Measurements from ENCODE around the gene BHMT2.

The BHMT2 gene

GRCh38 chr5:79069488-79070349, at the start of gene BHMT2, which contains the start of gene DMGDH:
Gene BHMT2, plus strand, starts transcription at chr5:79069767. Its CDS starts 16 bp downstream, at chr5:79069783.
Gene DMGDH, minus strand, starts transcription at chr5:79069674. Its CDS starts 54 bp downstream, at chr5:79069620.
- DNase-seq (ENCODE audit: low read depth) = peak; percentile 55
- H3K4me3 ChIP-seq (ENCODE audit: low read length) = peak within 1 kb of the TSS; percentile 84
- H3K9me3 ChIP-seq (ENCODE audit: control insufficient read depth, low read length) = peaks cover 14% of the 10 kb centered on the region

GRCh38 chr5:79020861-79021561, 48.6 kb upstream of the BHMT2 start:
- peak overlapping the region; percentile 61 for H3K4me3 ChIP-seq (ENCODE audit: low read length)
- H3K36me3 ChIP-seq (ENCODE audit: control insufficient read depth, insufficient read depth, low read length, severe bottlenecking) = no peaks in the 10 kb centered on the region

More at GRCh38 chr5:79069488-79070349, at the start of gene BHMT2, which contains the start of gene DMGDH:
- no peaks in the 10 kb centered on the region for H3K36me3 ChIP-seq (ENCODE audit: control insufficient read depth, insufficient read depth, low read length, severe bottlenecking)
- no peaks in the 10 kb centered on the region for H3K27me3 ChIP-seq (replicated peaks; ENCODE audit: control insufficient read depth, insufficient read depth, low read length)
- peaks cover 11% of the 10 kb centered on the region for H3K4me1 ChIP-seq (ENCODE audit: control insufficient read depth, insufficient read depth, low read length)
- H3K9ac ChIP-seq (ENCODE audit: low read length) = peak within 1 kb of the TSS; percentile 84

GRCh38 chr5:79021753-79022152, 47.8 kb upstream of the BHMT2 start:
- no peak overlapping the region for H3K4me3 ChIP-seq (ENCODE audit: low read length)
- no peaks in the 10 kb centered on the region for H3K27me3 ChIP-seq (replicated peaks; ENCODE audit: control insufficient read depth, insufficient read depth, low read length)
- peak overlapping the region; percentile 50 for H3K9ac ChIP-seq (ENCODE audit: low read length)
- no peaks in the 10 kb centered on the region for H3K36me3 ChIP-seq (ENCODE audit: control insufficient read depth, insufficient read depth, low read length, severe bottlenecking)
- H3K9me3 ChIP-seq (ENCODE audit: control insufficient read depth, low read length) = no peaks in the 10 kb centered on the region
- H3K4me1 ChIP-seq (ENCODE audit: control insufficient read depth, insufficient read depth, low read length) = peaks cover 24% of the 10 kb centered on the region
- no peak for DNase-seq (ENCODE audit: low read depth)

More at GRCh38 chr5:79020861-79021561, 48.6 kb upstream of the BHMT2 start:
- H3K27me3 ChIP-seq (replicated peaks; ENCODE audit: control insufficient read depth, insufficient read depth, low read length) = no peaks in the 10 kb centered on the region
- peaks cover 24% of the 10 kb centered on the region for H3K4me1 ChIP-seq (ENCODE audit: control insufficient read depth, insufficient read depth, low read length)
- H3K9ac ChIP-seq (ENCODE audit: low read length) = peak overlapping the region; percentile 50
- no peaks in the 10 kb centered on the region for H3K9me3 ChIP-seq (ENCODE audit: control insufficient read depth, low read length)
- peak; percentile 83 for DNase-seq (ENCODE audit: low read depth)

GRCh38 chr5:79022771-79023170, 46.8 kb upstream of the BHMT2 start:
- no peak overlapping the region for H3K4me3 ChIP-seq (ENCODE audit: low read length)
- peaks cover 24% of the 10 kb centered on the region for H3K4me1 ChIP-seq (ENCODE audit: control insufficient read depth, insufficient read depth, low read length)
- no peak for DNase-seq (ENCODE audit: low read depth)
- peak overlapping the region; percentile 12 for H3K9ac ChIP-seq (ENCODE audit: low read length)
- H3K9me3 ChIP-seq (ENCODE audit: control insufficient read depth, low read length) = no peaks in the 10 kb centered on the region
- H3K36me3 ChIP-seq (ENCODE audit: control insufficient read depth, insufficient read depth, low read length, severe bottlenecking) = no peaks in the 10 kb centered on the region
- H3K27me3 ChIP-seq (replicated peaks; ENCODE audit: control insufficient read depth, insufficient read depth, low read length) = no peaks in the 10 kb centered on the region

- no peaks in the 10 kb centered on the region for H3K9me3 ChIP-seq (ENCODE audit: control insufficient read depth, low read length)
- DNase-seq (ENCODE audit: low read depth) = no peak
- peaks cover 24% of the 10 kb centered on the region for H3K4me1 ChIP-seq (ENCODE audit: control insufficient read depth, insufficient read depth, low read length)
- no peak overlapping the region for H3K9ac ChIP-seq (ENCODE audit: low read length)
- H3K4me3 ChIP-seq (ENCODE audit: low read length) = no peak overlapping the region
- no peaks in the 10 kb centered on the region for H3K36me3 ChIP-seq (ENCODE audit: control insufficient read depth, insufficient read depth, low read length, severe bottlenecking)
- no peaks in the 10 kb centered on the region for H3K27me3 ChIP-seq (replicated peaks; ENCODE audit: control insufficient read depth, insufficient read depth, low read length)
These were observed 46.2 kb upstream of the BHMT2 start for GRCh38 chr5:79023348-79023747.

- DNase-seq (ENCODE audit: low read depth) = no peak
- no peaks in the 10 kb centered on the region for H3K27me3 ChIP-seq (replicated peaks; ENCODE audit: control insufficient read depth, insufficient read depth, low read length)
- no peak overlapping the region for H3K9ac ChIP-seq (ENCODE audit: low read length)
- H3K4me1 ChIP-seq (ENCODE audit: control insufficient read depth, insufficient read depth, low read length) = peaks cover 24% of the 10 kb centered on the region
- H3K36me3 ChIP-seq (ENCODE audit: control insufficient read depth, insufficient read depth, low read length, severe bottlenecking) = no peaks in the 10 kb centered on the region
- no peaks in the 10 kb centered on the region for H3K9me3 ChIP-seq (ENCODE audit: control insufficient read depth, low read length)
- H3K4me3 ChIP-seq (ENCODE audit: low read length) = no peak overlapping the region
These were observed 45.6 kb upstream of the BHMT2 start for GRCh38 chr5:79023947-79024346.

- no peaks in the 10 kb centered on the region for H3K9me3 ChIP-seq (ENCODE audit: control insufficient read depth, low read length)
- peak overlapping the region; percentile 75 for H3K4me3 ChIP-seq (ENCODE audit: low read length)
- no peaks in the 10 kb centered on the region for H3K36me3 ChIP-seq (ENCODE audit: control insufficient read depth, insufficient read depth, low read length, severe bottlenecking)
- peak; percentile 88 for DNase-seq (ENCODE audit: low read depth)
- peaks cover 24% of the 10 kb centered on the region for H3K4me1 ChIP-seq (ENCODE audit: control insufficient read depth, insufficient read depth, low read length)
- H3K27me3 ChIP-seq (replicated peaks; ENCODE audit: control insufficient read depth, insufficient read depth, low read length) = no peaks in the 10 kb centered on the region
- H3K9ac ChIP-seq (ENCODE audit: low read length) = peak overlapping the region; percentile 70
These were observed 44.5 kb upstream of the BHMT2 start for GRCh38 chr5:79025054-79025472.

GRCh38 chr5:79030663-79031484, 38.7 kb upstream of the BHMT2 start:
- DNase-seq (ENCODE audit: low read depth) = no peak
- no peak overlapping the region for H3K4me3 ChIP-seq (ENCODE audit: low read length)
- H3K4me1 ChIP-seq (ENCODE audit: control insufficient read depth, insufficient read depth, low read length) = no peaks in the 10 kb centered on the region
- no peaks in the 10 kb centered on the region for H3K27me3 ChIP-seq (replicated peaks; ENCODE audit: control insufficient read depth, insufficient read depth, low read length)
- no peak overlapping the region for H3K9ac ChIP-seq (ENCODE audit: low read length)
- H3K9me3 ChIP-seq (ENCODE audit: control insufficient read depth, low read length) = no peaks in the 10 kb centered on the region
- no peaks in the 10 kb centered on the region for H3K36me3 ChIP-seq (ENCODE audit: control insufficient read depth, insufficient read depth, low read length, severe bottlenecking)

GRCh38 chr5:79031485-79031867, 38.1 kb upstream of the BHMT2 start:
- no peak for DNase-seq (ENCODE audit: low read depth)
- H3K36me3 ChIP-seq (ENCODE audit: control insufficient read depth, insufficient read depth, low read length, severe bottlenecking) = no peaks in the 10 kb centered on the region
- no peaks in the 10 kb centered on the region for H3K9me3 ChIP-seq (ENCODE audit: control insufficient read depth, low read length)
- H3K4me1 ChIP-seq (ENCODE audit: control insufficient read depth, insufficient read depth, low read length) = no peaks in the 10 kb centered on the region
- H3K4me3 ChIP-seq (ENCODE audit: low read length) = no peak overlapping the region
- no peak overlapping the region for H3K9ac ChIP-seq (ENCODE audit: low read length)
- H3K27me3 ChIP-seq (replicated peaks; ENCODE audit: control insufficient read depth, insufficient read depth, low read length) = no peaks in the 10 kb centered on the region

- Histone ChIP-seq H3K4me1 (ENCODE audit: control insufficient read depth, insufficient read depth, low read length) (no peaks in the 10 kb centered on the region), H3K36me3 (ENCODE audit: control insufficient read depth, insufficient read depth, low read length, severe bottlenecking) (no peaks in the 10 kb centered on the region), H3K9me3 (ENCODE audit: control insufficient read depth, low read length) (peaks cover 5% of the 10 kb centered on the region), H3K9ac (ENCODE audit: low read length) (no peak overlapping the region), H3K4me3 (ENCODE audit: low read length) (no peak overlapping the region), H3K27me3 (replicated peaks; ENCODE audit: control insufficient read depth, insufficient read depth, low read length) (no peaks in the 10 kb centered on the region)
- DNase-seq (ENCODE audit: low read depth) = no peak
These were observed 37.4 kb upstream of the BHMT2 start for GRCh38 chr5:79032031-79032695.

All from adipocyte (in vitro differentiated cells).